Endothelial cell of umbilical vein (primary cell): ENCODE measurements around the gene SDCBP2. TPM values are rescaled to one million over a fixed set of nuclear protein-coding genes. Genes with fewer than 3 reads are reported as not detected.

Experiments
- BruUV-seq: library from RNA; stranded (reverse); fragments of 400-500 nt; replicated peaks from 2 replicates; lab custom pipeline; 2021; lab: Mats Ljungman, UMichigan
- CTCF ChIA-PET: fragments of 300-600, 350-600 bp; sonication (Branson Sonifier 250); formaldehyde crosslinking; loops from one replicate; lab custom pipeline; 2021; ENCODE audit warnings: antibody characterized with exemption, inconsistent platforms; lab: Charles Lee
- POLR2A ChIA-PET: fragments of 300-600, 350-600 bp; sonication (Branson Sonifier 250); formaldehyde crosslinking; loops from one replicate; lab custom pipeline; 2021; ENCODE audit warnings: antibody characterized with exemption, inconsistent platforms; lab: Charles Lee
- DNase-seq: peaks from one replicate; pipeline ENCODE4 v3.0.0-alpha.2; 2011; ENCODE audit warnings: low read depth, low spot score
- FAIRE-seq: peaks from 2 replicates; lab custom pipeline; 2011; peaks lifted over from hg19 to GRCh38; lab: Jason Lieb, UNC
- H2AFZ ChIP-seq: 2 replicates; pipeline ENCODE4 v1.6.0; 2012; ENCODE audit warnings: low read depth, low read length, control low read depth, inconsistent platforms
- H3K27ac ChIP-seq: 2 replicates; pipeline ENCODE4 v1.5.1; 2011; ENCODE audit warnings: low read depth, mild to moderate bottlenecking, control low read depth, low read length, moderate library complexity; ENCODE audit not compliant: insufficient read depth
- H3K27me3 ChIP-seq, 2 experiments: 2 replicates each; pipeline versions ENCODE4 v1.6.0 to v1.6.1; 2011; ENCODE audit warnings: low read length in 2 of 2, mixed read lengths in 1 of 2; ENCODE audit not compliant: control insufficient read depth in 2 of 2, insufficient read depth in 2 of 2
- H3K36me3 ChIP-seq, 2 experiments: 2 replicates in 1 of 2; 3 replicates in 1 of 2; pipeline ENCODE4 v1.5.1; 2011; ENCODE audit warnings: low read length in 2 of 2, mild to moderate bottlenecking in 1 of 2, moderate library complexity in 1 of 2; ENCODE audit not compliant: control insufficient read depth in 2 of 2, insufficient read depth in 2 of 2; ENCODE audit errors: extremely low read depth in 1 of 2
- H3K4me1 ChIP-seq: 3 replicates; pipeline ENCODE4 v1.5.1; 2011; ENCODE audit warnings: mild to moderate bottlenecking, low read length; ENCODE audit not compliant: control insufficient read depth, insufficient read depth; ENCODE audit errors: extremely low read depth
- H3K4me2 ChIP-seq: 2 replicates; pipeline ENCODE4 v1.6.1; 2011; ENCODE audit warnings: low read length, control low read depth, mixed read lengths; ENCODE audit not compliant: insufficient read depth
- H3K4me3 ChIP-seq, 3 experiments: fragments of 200-600 bp in 1 of 3; sonication (generic), shearing (Covaris generic) in 1 of 3; replicated peaks in 1 of 3; 2 replicates each; pipeline ENCODE4 v1.5.1; 2011 to 2016; ENCODE audit warnings: control low read depth in 3 of 3, low read length in 3 of 3, mild to moderate bottlenecking in 2 of 3, inconsistent platforms in 1 of 3, low read depth in 1 of 3, moderate library complexity in 1 of 3; ENCODE audit not compliant: insufficient read depth in 1 of 3
- H3K79me2 ChIP-seq: 2 replicates; pipeline ENCODE4 v1.6.0; 2012; ENCODE audit warnings: low read length, inconsistent platforms; ENCODE audit not compliant: control insufficient read depth, insufficient read depth
- H3K9ac ChIP-seq: replicated peaks from 2 replicates; pipeline ENCODE3; 2011; ENCODE audit warnings: low read length, control low read depth; ENCODE audit not compliant: insufficient read depth; ENCODE audit errors: extremely low read depth
- H3K9me1 ChIP-seq: replicated peaks from 3 replicates; pipeline ENCODE4 v1.6.0; 2011; ENCODE audit warnings: mild to moderate bottlenecking, low read length; ENCODE audit not compliant: control insufficient read depth, insufficient read depth; ENCODE audit errors: extremely low read depth
- H3K9me3 ChIP-seq: replicated peaks from 2 replicates; pipeline ENCODE4 v1.5.1; 2012; ENCODE audit warnings: low read length, inconsistent platforms; ENCODE audit not compliant: control insufficient read depth, insufficient read depth
- H4K20me1 ChIP-seq: replicated peaks from 2 replicates; pipeline ENCODE3; 2011; ENCODE audit warnings: mild to moderate bottlenecking, low read length; ENCODE audit not compliant: control insufficient read depth, insufficient read depth; ENCODE audit errors: extremely low read depth
- EZH2 ChIP-seq: IDR thresholded peaks from 2 replicates; pipeline ENCODE4 v1.6.1; 2012; ENCODE audit warnings: borderline replicate concordance, low read depth, mild to moderate bottlenecking, moderate library complexity, low read length, inconsistent platforms; ENCODE audit not compliant: severe bottlenecking
- FOS ChIP-seq: IDR thresholded peaks from 2 replicates; pipeline ENCODE4 v1.6.1; 2011; ENCODE audit warnings: mild to moderate bottlenecking, low read length, moderate library complexity, borderline replicate concordance; ENCODE audit not compliant: insufficient read depth
- GATA2 ChIP-seq: IDR thresholded peaks from 2 replicates; pipeline ENCODE4 v1.7.0; 2011; ENCODE audit warnings: low read depth, mild to moderate bottlenecking, moderate library complexity, mixed read lengths, low read length; ENCODE audit not compliant: insufficient read length, insufficient read depth
- JUN ChIP-seq: IDR thresholded peaks from 2 replicates; pipeline ENCODE4 v1.6.1; 2011; ENCODE audit warnings: borderline replicate concordance, low read depth; ENCODE audit not compliant: insufficient read length, insufficient read depth
- MYC ChIP-seq: IDR thresholded peaks from one replicate; pipeline ENCODE4 v1.6.1; 2011; ENCODE audit warnings: mild to moderate bottlenecking, low read depth, low read length
- POLR2A ChIP-seq: IDR thresholded peaks from 2 replicates; pipeline ENCODE4 v1.6.1; 2012; ENCODE audit warnings: low read depth, mild to moderate bottlenecking, control low read depth, low read length
- POLR2AphosphoS5 ChIP-seq: IDR thresholded peaks from 2 replicates; pipeline ENCODE4 v1.6.1; 2012; ENCODE audit warnings: low read depth, mild to moderate bottlenecking, control low read depth, low read length, moderate library complexity; ENCODE audit not compliant: insufficient read depth
- dilution Hi-C: fragments of 300-500 bp; cut with MboI; formaldehyde crosslinking; loops from one replicate; pipeline ENCODE4 v1.15.0; 2019; ENCODE audit warnings: low sequenced_read_pairs; ENCODE audit not compliant: extremely low pct_ligation_motif_present
- intact Hi-C: fragments of 100-400 bp; cut with micrococcal nuclease; formaldehyde crosslinking; loops from one replicate; pipeline ENCODE4 v1.10.0; 2022
- polyA plus RNA-seq, 4 experiments: library from polyadenylated mRNA; depleted of rRNA in 3 of 4; stranded (reverse) in 3 of 4; unstranded in 1 of 4; fragments of >200 nt; gene quantifications; 2 replicates each; pipeline versions ENCODE4 v1.2.1 to v1.2.3, GENCODE V29; 2011 to 2012; ENCODE audit warnings: missing spikeins in 1 of 4
- total RNA-seq: library from RNA; stranded (reverse); gene quantifications from 2 replicates; pipeline ENCODE4 v1.2.3, GENCODE V29; 2021
- TF ChIP-seq, protein P1 (sequence below): IDR thresholded peaks from 2 replicates; pipeline ENCODE4 v1.6.1; 2011; ENCODE audit not compliant: insufficient read depth, insufficient read length
- TF ChIP-seq, protein P2 (sequence below), 2 donors: IDR thresholded peaks; 1 replicate in 1 of 2; 2 replicates in 1 of 2; pipeline ENCODE4 v1.5.1; 2011; ENCODE audit warnings: low read length in 2 of 2, mild to moderate bottlenecking in 2 of 2, moderate library complexity in 2 of 2, control low read depth in 1 of 2, inconsistent platforms in 1 of 2, low read depth in 1 of 2; ENCODE audit not compliant: insufficient read depth in 1 of 2; ENCODE audit errors: extremely low read depth in 1 of 2

SDCBP2 gene
- total and polyA plus RNA-seq, 2 donors (not counting 3 experiments of a cell fraction or from before 2014, with no cell fraction given), result 6.9 to 9.0 TPM

DNA sequence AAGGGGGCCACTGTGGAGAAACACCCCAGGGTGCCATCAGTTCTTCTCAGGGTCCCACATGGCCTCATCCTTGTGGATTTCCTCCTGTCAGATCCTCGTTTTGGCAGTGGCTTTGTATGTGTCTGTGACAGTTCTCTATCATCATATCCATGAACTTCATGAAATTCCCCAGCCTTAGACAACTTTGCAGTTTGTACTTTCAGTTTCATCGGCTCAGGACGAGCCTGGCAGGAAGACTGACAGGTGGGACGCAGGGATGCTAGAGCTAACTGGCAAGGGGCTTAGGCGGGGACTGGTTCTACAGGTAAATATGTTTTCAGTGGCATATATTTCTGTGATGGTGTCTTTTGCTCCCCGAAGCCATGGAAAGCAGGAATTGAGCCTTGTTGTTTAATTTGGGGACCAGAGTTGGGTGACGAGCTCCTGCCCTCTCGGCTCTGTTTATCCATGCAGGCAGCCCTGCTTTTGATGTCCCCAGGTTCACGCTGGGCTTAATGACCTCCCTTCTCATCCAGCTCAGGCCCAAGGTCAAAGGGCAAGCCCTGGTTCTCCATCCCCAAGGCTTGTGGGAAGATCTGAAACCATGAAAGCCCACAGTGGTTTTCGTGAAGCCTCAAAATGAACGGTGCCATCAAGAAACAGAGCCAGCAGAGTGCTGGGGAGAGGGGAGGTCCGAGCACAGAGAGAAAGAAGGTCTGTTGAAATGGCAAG is 11.2 kb downstream of the SDCBP2 start:
- no peaks in the 10 kb centered on the region for H3K9me1 ChIP-seq
- TF ChIP-seq GATA2 (no peak), FOS (no peak), POLR2AphosphoS5 (no peak), POLR2A (no peak), MYC (no peak), JUN (no peak), EZH2 (no peak)
- TF ChIP-seq, protein P1, sequence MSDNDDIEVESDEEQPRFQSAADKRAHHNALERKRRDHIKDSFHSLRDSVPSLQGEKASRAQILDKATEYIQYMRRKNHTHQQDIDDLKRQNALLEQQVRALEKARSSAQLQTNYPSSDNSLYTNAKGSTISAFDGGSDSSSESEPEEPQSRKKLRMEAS, result no peak
- TF ChIP-seq, protein P2, sequence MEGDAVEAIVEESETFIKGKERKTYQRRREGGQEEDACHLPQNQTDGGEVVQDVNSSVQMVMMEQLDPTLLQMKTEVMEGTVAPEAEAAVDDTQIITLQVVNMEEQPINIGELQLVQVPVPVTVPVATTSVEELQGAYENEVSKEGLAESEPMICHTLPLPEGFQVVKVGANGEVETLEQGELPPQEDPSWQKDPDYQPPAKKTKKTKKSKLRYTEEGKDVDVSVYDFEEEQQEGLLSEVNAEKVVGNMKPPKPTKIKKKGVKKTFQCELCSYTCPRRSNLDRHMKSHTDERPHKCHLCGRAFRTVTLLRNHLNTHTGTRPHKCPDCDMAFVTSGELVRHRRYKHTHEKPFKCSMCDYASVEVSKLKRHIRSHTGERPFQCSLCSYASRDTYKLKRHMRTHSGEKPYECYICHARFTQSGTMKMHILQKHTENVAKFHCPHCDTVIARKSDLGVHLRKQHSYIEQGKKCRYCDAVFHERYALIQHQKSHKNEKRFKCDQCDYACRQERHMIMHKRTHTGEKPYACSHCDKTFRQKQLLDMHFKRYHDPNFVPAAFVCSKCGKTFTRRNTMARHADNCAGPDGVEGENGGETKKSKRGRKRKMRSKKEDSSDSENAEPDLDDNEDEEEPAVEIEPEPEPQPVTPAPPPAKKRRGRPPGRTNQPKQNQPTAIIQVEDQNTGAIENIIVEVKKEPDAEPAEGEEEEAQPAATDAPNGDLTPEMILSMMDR (IDR thresholded peaks at IDR 0.05; ENCODE audit: extremely low read depth in 1 of 2, insufficient read depth in 1 of 2, low read depth in 1 of 2, low read length in 2 of 2), result no peak
- H3K36me3 ChIP-seq, result no peaks in the 10 kb centered on the region
- peaks cover 19% of the 10 kb centered on the region for H3K4me1 ChIP-seq
- H3K4me3 ChIP-seq, result no peak overlapping the region
- no peak for DNase-seq
- no peak overlapping the region for H2AFZ ChIP-seq
- no peaks in the 10 kb centered on the region for H3K79me2 ChIP-seq
- POLR2A ChIA-PET, result no interaction called here
- FAIRE-seq, result peak; percentile 53
- no TSS peak for BruUV-seq
- dilution Hi-C loops, result loop anchor here (25.0 kb wide), 1 partner anchor 120 kb away; no protein-coding TSS in a partner anchor
- intact Hi-C loops, result no loop called here
- H3K27me3 ChIP-seq, result no peaks in the 10 kb centered on the region
- H3K9me3 ChIP-seq, result no peaks in the 10 kb centered on the region
- no peak overlapping the region for H3K9ac ChIP-seq
- H4K20me1 ChIP-seq, result no peaks in the 10 kb centered on the region
- no peak overlapping the region for H3K4me2 ChIP-seq
- H3K27ac ChIP-seq, result no peak overlapping the region
- CTCF ChIA-PET, result no interaction called here
